ENCODE measurements around the gene TADA2A.
A peak's percentile ranks its signal among the peaks of the same experiment; 100 is the strongest.

Gene TADA2A

DNA sequence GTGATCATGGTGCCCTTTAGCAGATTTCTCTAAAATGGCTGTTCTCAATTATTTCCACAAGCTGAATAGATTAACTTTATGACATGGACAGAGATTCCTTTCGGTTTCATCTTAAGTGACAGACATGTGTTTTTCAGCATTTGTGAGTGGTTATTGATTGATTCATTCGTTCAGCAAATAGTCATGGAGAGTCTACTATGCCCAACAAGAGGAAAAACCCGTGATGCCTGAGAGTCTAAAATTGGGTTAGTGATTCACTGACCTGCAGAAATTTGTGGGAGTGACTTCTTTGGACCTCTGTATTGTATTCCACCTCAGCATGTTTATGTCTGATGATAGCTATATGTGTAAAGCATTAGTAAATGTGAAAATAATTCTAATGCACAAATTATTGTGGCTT lies 55.0 kb downstream of the TADA2A start:
- DNase-seq (ENCODE audit: low spot score) = peak; percentile 43

DNA sequence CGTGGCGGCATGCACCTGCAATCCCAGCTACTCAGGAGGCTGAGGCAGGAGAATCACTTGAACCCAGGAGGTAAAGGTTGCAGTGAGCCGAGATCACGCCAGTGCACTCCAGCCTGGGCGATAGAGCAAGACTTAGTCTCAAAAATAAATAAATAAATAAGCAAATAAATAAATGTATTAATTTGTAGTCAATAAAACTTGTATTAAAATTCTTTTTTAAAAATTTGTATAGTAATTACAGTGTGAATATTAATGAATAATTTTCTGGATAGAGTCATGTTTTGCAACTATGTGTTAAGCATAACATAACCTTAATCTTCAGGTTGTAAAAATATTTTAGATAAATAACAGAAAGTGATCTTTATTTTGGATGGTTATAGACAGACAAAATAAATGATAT lies 55.8 kb downstream of the TADA2A start:
- no peak for DNase-seq (ENCODE audit: low spot score)

GRCh38 chr17:37463039-37463438 lies 56.4 kb downstream of the TADA2A start:
- no peak for DNase-seq (ENCODE audit: low spot score)

DNA sequence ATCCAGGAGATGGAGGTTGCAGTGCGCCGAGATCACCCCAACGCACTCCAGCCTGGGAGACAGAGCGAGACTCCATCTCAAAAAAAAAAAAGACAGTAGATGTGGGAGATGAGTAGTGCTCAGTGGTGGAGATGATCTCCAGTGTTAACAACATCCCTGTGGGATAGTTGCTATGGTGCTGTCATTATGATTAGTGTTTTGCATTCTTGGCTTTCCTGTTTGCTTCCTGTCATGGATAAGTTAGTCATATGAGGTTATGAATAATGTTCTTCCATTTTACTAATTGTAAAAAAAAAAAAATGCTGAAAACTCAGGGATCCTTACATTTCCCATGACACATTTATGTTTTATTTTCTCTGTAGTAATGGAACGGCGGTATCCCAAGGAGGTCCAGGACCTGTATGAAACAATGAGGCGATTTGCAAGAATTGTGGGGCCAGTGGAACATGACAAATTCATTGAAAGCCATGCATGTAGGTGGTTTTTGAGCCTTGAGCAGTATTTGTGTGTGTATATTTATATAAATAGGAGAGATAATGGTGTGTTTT lies 58.5 kb downstream of the TADA2A start:
- DNase-seq (ENCODE audit: low spot score) = peak; percentile 66

- peak; percentile 71 for DNase-seq (ENCODE audit: low spot score)
Measured at GRCh38 chr17:37466471-37466870, 59.8 kb downstream of the TADA2A start.

GRCh38 chr17:37470181-37470580 lies 63.5 kb downstream of the TADA2A start:
- no peak for DNase-seq (ENCODE audit: low spot score)

DNA sequence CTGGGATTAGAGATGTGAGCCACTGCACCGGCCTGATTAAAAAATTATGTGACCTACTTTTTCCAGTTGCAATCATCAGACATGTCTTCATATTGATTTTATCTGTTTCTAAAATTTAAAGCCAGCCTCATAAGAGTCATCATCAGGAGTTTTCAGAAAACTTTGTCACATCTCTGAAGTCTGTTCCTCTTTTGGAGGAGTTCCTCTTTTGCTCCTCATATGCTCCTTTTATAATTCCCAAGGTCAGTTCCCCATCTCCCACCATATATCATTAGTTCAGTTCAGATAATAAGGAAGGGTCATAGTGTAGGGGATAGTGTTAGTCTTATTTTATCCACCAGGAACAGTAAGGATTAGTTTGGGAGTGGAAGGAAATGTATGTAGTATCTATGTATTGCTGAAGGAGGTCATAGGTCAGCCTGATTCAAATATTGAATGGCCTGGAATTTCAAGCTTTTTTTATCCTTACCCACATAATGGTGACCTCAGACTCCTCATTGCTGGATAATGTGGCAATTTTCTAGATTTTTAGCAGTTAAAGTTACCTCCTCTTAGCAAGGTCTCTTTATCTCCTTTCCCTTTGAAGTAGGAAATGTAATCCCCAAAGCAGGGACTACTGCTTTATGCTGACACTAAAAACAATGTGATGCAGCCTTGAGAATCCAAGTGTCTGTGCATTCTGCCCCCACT lies 69.2 kb downstream of the TADA2A start:
- DNase-seq (ENCODE audit: low spot score) = no peak

DNA sequence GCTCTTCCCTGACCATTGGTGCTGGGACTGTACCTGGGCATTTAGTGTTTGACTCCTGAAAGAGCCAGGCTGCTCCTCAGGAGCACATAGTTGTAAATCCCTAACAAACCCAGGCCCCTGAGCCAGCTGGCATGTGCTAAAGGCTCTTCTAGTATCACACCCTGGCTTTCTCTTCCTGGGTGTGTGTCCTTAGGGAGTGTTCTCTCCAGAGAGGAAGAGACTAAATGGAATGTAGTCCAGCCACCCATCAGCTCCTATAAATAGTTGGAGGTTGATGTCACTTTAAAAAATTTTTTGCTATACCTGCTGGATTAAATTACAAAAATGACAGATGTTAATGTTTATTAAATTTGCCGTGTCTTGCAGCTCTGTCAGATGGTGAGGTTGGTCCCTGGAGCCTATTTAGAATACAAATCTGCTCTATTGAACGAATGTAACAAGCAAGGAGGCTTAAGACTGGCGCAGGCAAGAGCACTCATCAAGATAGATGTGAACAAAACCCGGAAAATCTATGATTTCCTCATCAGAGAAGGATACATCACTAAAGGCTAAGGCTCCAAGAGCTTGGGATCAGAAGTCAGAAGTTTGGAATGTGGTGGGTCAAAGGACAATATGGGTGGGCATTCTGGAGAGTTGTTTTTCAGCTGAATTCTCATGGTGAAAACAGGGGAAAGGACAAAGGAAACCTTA lies 69.9 kb downstream of the TADA2A start:
- DNase-seq (ENCODE audit: low spot score) = peak; percentile 79

DNA sequence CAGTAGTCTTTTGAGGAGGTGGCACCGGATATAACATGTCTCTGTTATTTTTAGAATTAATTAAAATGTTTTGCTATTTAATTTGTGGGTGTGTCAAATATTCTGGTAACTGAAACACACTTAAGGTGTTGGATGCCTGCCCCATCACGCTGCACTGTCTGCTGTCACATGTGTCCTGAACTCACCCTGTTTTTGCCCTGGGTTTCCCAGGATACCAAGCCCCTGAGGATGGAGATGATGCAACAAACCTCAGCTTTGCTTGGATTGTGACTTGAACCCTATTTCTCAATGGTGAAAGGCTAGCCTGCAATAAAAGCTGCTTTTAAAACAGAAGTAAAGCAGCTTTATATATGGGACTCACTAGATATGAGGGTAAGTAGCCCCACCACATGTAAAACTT lies 71.5 kb downstream of the TADA2A start:
- DNase-seq (ENCODE audit: low spot score) = no peak

DNA sequence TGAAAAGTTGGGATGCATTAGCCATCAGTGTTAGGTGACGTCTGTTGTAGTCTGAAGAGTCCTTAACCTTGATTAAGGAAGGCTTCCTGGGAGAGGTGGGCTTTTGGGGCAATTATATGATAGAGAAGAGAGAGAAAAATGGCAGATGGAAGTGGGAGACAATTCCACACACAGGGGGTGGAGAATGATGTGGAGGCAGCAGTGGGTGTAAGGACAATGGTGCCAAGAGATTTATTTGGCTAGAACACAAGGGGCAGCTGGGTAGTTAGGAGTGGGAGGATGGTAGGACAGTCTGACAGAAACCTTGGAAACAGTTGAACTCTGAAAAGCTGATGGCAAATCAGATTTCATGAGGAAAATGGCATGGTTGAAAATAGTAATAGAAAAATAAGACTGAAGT lies 72.3 kb downstream of the TADA2A start:
- no peak for DNase-seq (ENCODE audit: low spot score)

DNA sequence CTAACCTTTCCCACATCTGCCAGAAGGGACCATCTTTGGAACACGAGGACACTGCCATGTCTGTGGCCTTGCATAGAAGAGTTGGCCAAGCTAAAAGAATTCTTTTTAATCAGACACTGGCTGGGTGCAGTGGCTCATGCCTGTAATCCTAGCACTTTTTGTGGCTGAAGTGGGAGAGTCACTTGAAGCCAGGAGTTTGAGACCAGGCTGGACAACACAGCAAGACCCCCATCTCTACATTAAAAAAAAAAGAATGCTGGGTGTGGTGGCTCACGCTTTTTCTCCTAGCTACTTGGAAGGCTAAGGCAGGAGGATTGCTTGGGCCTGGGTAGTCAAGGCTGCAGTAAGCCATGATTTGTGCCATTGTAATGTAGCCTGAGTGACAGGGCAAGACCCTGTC lies 73.7 kb downstream of the TADA2A start:
- no peak for DNase-seq (ENCODE audit: low spot score)

GRCh38 chr17:37481001-37481665 lies 74.4 kb downstream of the TADA2A start:
- no peak for DNase-seq (ENCODE audit: low spot score)

DNA sequence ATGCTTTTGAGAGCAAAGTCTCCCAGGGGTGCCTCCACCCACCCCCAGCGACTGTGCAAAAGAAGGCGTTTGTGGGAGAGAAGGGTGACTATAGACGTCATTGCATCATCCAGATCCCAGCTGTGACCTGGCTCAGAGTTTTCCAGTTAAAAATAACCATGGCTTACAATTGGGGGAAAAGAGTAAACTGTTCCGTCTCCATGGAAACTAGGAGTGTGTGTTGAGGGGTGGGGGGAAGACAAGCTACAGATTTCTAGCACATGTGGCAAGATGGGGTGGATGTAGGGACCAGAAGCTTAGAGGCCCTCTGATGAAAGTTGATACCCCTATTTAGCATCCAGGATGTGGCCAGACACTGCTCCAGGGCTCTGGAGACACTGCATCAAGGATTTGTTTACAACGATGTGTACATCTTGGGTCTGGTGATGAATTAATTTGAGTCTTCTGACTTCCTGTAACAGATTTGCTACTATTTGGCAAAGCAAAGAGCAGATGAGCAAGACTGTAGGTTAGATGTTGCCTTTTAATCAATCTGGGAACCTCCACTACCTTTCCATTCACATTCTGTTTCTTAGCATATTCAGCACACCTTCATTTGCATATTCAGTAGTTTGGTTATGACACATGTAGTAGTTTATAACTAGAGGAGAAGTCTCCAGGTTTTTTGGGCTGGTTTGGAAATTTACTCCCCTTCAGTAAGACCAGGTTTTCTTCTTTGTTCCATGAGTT lies 76.8 kb downstream of the TADA2A start:
- DNase-seq (ENCODE audit: low spot score) = no peak

GRCh38 chr17:37485938-37486570 lies 79.4 kb downstream of the TADA2A start:
- DNase-seq (ENCODE audit: low spot score) = no peak

GRCh38 chr17:37488009-37488604 lies 81.4 kb downstream of the TADA2A start:
- peak; percentile 96 for DNase-seq (ENCODE audit: low spot score)

GRCh38 chr17:37488607-37489196 lies 82.0 kb downstream of the TADA2A start:
- peak; percentile 99 for DNase-seq (ENCODE audit: low spot score)

- peak; percentile 91 for DNase-seq (ENCODE audit: low spot score)
Measured at GRCh38 chr17:37489197-37490001, 82.7 kb downstream of the TADA2A start, which contains the start of gene DUSP14. Gene DUSP14, plus strand, starts transcription at chr17:37489891. Its CDS starts 22,382 bp downstream, at chr17:37512273.

DNA sequence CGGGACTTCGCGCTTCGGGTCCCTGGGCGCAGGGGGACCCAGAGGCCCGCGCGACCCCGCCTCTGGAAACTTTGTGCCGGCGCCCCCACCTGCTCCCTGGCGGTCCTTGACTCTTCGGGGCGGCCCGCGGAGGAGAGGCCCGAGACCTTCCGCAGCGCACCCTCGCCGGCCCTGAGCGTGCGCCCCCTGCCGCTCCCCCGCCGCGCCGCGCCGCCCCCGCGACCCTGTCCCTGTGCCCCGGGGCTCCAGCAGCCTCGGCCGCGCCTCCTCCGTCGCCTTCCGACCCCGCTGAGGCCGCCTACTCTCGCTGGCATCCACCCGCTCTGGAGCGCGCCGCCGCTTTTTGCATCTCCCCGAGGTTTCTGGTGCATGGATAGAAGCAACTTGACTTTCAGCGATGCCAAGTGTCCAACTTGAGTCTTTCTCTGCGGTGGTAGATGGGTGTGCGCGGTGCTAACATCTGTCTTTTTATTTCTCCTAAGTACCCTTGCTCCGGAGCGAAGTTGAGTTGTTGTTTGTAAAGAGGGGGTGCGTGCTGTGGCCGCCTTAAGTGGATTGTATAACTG lies 83.4 kb downstream of the TADA2A start:
- peak; percentile 64 for DNase-seq (ENCODE audit: low spot score)

All from kidney tubule cell (primary cell).